Mucosa of stomach (tissue), 1 donor: ENCODE results near the gene IRAK1.

Experiments
- H3K27me3 ChIP-seq: one replicate; pipeline ENCODE4 v1.7.0; 2013; ENCODE audit warnings: mild to moderate bottlenecking, low read length; ENCODE audit not compliant: control insufficient read depth, insufficient read depth
- H3K36me3 ChIP-seq: one replicate; pipeline ENCODE4 v1.7.0; 2013; ENCODE audit warnings: low read length; ENCODE audit not compliant: control insufficient read depth, insufficient read depth
- H3K4me1 ChIP-seq: one replicate; pipeline ENCODE4 v1.7.0; 2013; ENCODE audit warnings: mild to moderate bottlenecking, low read length; ENCODE audit not compliant: control insufficient read depth, insufficient read depth
- H3K4me3 ChIP-seq: one replicate; pipeline ENCODE4 v1.7.0; 2013; ENCODE audit warnings: low read length
- H3K9ac ChIP-seq: one replicate; pipeline ENCODE4 v1.7.0; 2013; ENCODE audit warnings: mild to moderate bottlenecking, low read length, moderate library complexity
- H3K9me3 ChIP-seq: one replicate; pipeline ENCODE4 v1.7.0; 2013; ENCODE audit warnings: mild to moderate bottlenecking, low read length, moderate library complexity; ENCODE audit not compliant: control insufficient read depth
- donor health status: Pancreatic carcinoma.

IRAK1 gene

GRCh38 chrX:154050113-154050495 lies 30.4 kb upstream of the IRAK1 start:
- no peaks in the 10 kb centered on the region for H3K9me3 ChIP-seq
- H3K4me1 ChIP-seq: peaks cover 30% of the 10 kb centered on the region
- H3K9ac ChIP-seq: no peak overlapping the region
- no peaks in the 10 kb centered on the region for H3K36me3 ChIP-seq
- no peak overlapping the region for H3K4me3 ChIP-seq
- no peaks in the 10 kb centered on the region for H3K27me3 ChIP-seq

- Histone ChIP-seq H3K4me1 (peaks cover 30% of the 10 kb centered on the region), H3K4me3 (no peak overlapping the region), H3K36me3 (no peaks in the 10 kb centered on the region), H3K9ac (no peak overlapping the region), H3K27me3 (no peaks in the 10 kb centered on the region), H3K9me3 (no peaks in the 10 kb centered on the region)
These were observed 29.8 kb upstream of the IRAK1 start for GRCh38 chrX:154049209-154050112.

- H3K4me3 ChIP-seq: no peak overlapping the region
- peaks cover 30% of the 10 kb centered on the region for H3K4me1 ChIP-seq
- H3K36me3 ChIP-seq: no peaks in the 10 kb centered on the region
- H3K9me3 ChIP-seq: no peaks in the 10 kb centered on the region
- no peak overlapping the region for H3K9ac ChIP-seq
- H3K27me3 ChIP-seq: no peaks in the 10 kb centered on the region
These were observed 28.7 kb upstream of the IRAK1 start for GRCh38 chrX:154048398-154048797.

- Histone ChIP-seq H3K4me3 (no peak overlapping the region), H3K4me1 (peaks cover 30% of the 10 kb centered on the region), H3K9me3 (no peaks in the 10 kb centered on the region), H3K9ac (no peak overlapping the region), H3K36me3 (no peaks in the 10 kb centered on the region), H3K27me3 (no peaks in the 10 kb centered on the region)
These were observed 27.4 kb upstream of the IRAK1 start for GRCh38 chrX:154046940-154047610.

- Histone ChIP-seq H3K4me3 (no peak overlapping the region), H3K9me3 (no peaks in the 10 kb centered on the region), H3K9ac (no peak overlapping the region), H3K27me3 (no peaks in the 10 kb centered on the region), H3K4me1 (peaks cover 27% of the 10 kb centered on the region), H3K36me3 (no peaks in the 10 kb centered on the region)
These were observed 26.5 kb upstream of the IRAK1 start for GRCh38 chrX:154046031-154046781.

- Histone ChIP-seq H3K4me1 (peaks cover 13% of the 10 kb centered on the region), H3K36me3 (no peaks in the 10 kb centered on the region), H3K9me3 (no peaks in the 10 kb centered on the region), H3K4me3 (no peak overlapping the region), H3K27me3 (no peaks in the 10 kb centered on the region), H3K9ac (no peak overlapping the region)
These were observed 24.4 kb upstream of the IRAK1 start for GRCh38 chrX:154044091-154044490.

- peaks cover 13% of the 10 kb centered on the region for H3K4me1 ChIP-seq
- no peaks in the 10 kb centered on the region for H3K27me3 ChIP-seq
These were observed 23.5 kb upstream of the IRAK1 start for GRCh38 chrX:154043003-154043763.

GRCh38 chrX:154040863-154041262 lies 21.2 kb upstream of the IRAK1 start:
- no peak overlapping the region for H3K4me3 ChIP-seq
- H3K27me3 ChIP-seq: no peaks in the 10 kb centered on the region
- peaks cover 4% of the 10 kb centered on the region for H3K4me1 ChIP-seq
- H3K9ac ChIP-seq: no peak overlapping the region
- no peaks in the 10 kb centered on the region for H3K9me3 ChIP-seq
- no peaks in the 10 kb centered on the region for H3K36me3 ChIP-seq

More at GRCh38 chrX:154043003-154043763, 23.5 kb upstream of the IRAK1 start:
- Histone ChIP-seq H3K9me3 (no peaks in the 10 kb centered on the region), H3K9ac (no peak overlapping the region), H3K4me3 (no peak overlapping the region), H3K36me3 (no peaks in the 10 kb centered on the region)

- no peak overlapping the region for H3K4me3 ChIP-seq
- no peaks in the 10 kb centered on the region for H3K9me3 ChIP-seq
- H3K27me3 ChIP-seq: no peaks in the 10 kb centered on the region
- no peak overlapping the region for H3K9ac ChIP-seq
- no peaks in the 10 kb centered on the region for H3K36me3 ChIP-seq
- peaks cover 3% of the 10 kb centered on the region for H3K4me1 ChIP-seq
These were observed 20.6 kb upstream of the IRAK1 start for GRCh38 chrX:154040307-154040756.

GRCh38 chrX:154039577-154039976 lies 19.9 kb upstream of the IRAK1 start:
- Histone ChIP-seq H3K4me3 (no peak overlapping the region), H3K4me1 (peaks cover 3% of the 10 kb centered on the region), H3K27me3 (no peaks in the 10 kb centered on the region), H3K9ac (no peak overlapping the region), H3K36me3 (no peaks in the 10 kb centered on the region), H3K9me3 (no peaks in the 10 kb centered on the region)

- Histone ChIP-seq H3K9ac (no peak overlapping the region), H3K36me3 (no peaks in the 10 kb centered on the region), H3K9me3 (no peaks in the 10 kb centered on the region), H3K4me1 (peaks cover 3% of the 10 kb centered on the region), H3K4me3 (no peak overlapping the region), H3K27me3 (no peaks in the 10 kb centered on the region)
These were observed 19.0 kb upstream of the IRAK1 start for GRCh38 chrX:154038656-154039055.
